GM19372 (cell line): ENCODE data around the gene ZMYND15.

Experiments
- ATAC-seq: cut with Tn5 transposase; IDR thresholded peaks from one replicate; pipeline ENCODE4 v1.9.1; 2021; ENCODE audit warnings: mild to moderate bottlenecking, low read depth, moderate library complexity; ENCODE audit not compliant: unreplicated experiment

ZMYND15 gene

GRCh38 chr17:4715063-4715744, 24.4 kb upstream of the ZMYND15 start:
- ATAC-seq: no peak

DNA sequence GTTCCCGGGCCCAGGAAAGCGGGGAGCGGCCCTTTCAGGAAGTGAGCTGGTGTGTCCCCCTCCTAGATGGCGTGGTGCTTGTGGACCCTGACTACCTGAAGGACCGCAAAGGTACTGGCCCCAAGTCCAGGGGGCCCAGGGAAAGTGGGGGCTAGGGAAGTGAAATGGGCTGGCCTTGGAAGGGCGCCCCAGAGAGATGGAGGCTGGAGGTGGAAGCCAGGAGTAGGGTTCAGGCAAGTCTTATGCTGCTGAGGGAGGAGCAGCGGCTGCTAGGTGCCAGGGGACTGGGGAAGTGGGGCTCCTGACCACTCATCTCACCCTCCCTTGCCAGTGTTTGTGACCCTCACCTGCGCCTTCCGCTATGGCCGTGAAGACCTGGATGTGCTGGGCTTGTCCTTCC, 23.6 kb upstream of the ZMYND15 start:
- no peak for ATAC-seq

DNA sequence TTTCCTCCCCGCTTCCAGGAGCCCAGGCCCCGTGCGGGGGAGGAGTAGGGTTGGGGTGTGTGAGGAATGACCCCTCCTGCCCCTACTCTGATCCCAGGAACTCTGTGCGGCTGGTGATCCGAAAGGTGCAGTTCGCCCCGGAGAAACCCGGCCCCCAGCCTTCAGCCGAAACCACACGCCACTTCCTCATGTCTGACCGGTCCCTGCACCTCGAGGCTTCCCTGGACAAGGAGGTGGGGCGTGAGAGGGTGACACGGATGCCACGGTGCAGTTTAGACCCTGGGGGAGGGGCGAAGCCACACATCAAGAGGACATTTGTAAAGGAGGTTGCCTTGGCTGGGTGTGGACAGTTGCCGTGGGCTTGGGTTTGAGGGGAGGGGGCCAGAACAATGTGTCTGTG, 21.8 kb upstream of the ZMYND15 start:
- no peak for ATAC-seq

- ATAC-seq: no peak
These were observed 21.4 kb upstream of the ZMYND15 start for GRCh38 chr17:4718276-4718675.

DNA sequence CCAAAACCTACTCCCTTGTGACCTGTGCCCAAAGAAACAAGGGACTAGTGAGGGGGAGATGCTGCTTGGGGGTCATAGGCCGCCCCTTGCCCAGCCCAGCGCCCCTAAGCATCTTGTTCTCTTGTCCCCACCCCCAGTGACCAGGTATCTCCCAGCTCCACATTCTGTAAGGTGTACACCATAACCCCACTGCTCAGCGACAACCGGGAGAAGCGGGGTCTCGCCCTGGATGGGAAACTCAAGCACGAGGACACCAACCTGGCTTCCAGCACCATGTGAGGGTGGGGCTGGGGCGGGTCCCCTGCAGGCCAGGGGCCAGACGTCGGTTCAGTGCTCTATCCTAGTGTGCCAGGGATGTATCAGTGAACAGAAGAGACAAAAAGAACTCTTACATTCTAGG, 20.5 kb upstream of the ZMYND15 start:
- ATAC-seq: no peak

DNA sequence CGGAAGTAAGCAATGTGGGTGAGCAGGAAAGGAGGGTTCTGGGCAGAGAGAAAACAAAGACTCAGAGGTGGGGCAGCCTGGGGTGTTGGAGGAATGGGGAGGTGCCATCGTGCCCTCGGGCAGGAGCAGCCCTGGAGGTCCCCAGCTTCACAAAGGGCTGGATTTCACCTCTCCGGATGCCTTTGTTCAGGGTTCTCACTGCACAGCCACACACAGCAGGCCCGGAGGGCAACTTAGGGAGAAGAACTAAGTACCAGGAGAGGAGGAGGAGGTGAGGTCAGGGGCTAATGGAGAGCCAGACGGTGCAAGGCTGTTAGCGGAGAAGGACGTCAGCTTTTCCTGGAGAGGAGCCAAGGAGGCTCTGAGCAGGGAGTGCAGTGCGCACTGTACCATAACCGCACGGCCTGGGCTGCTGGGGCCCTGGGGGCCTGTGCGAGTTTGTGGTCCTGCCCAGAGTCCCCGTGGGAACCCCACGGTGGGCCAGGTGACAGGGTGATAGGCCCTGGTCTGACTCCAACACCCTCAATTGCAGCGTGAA, 19.9 kb upstream of the ZMYND15 start:
- no peak for ATAC-seq

DNA sequence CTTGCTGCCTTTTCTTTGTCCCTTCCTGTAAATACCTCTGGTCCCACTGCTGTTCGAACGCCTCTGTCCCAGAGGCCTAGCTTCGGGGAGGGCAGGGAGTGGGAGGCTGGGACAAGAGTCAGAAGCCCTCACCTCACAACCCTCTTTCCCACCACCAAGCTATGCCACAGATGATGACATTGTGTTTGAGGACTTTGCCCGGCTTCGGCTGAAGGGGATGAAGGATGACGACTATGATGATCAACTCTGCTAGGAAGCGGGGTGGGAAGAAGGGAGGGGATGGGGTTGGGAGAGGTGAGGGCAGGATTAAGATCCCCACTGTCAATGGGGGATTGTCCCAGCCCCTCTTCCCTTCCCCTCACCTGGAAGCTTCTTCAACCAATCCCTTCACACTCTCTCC, 18.8 kb upstream of the ZMYND15 start:
- no peak for ATAC-seq

DNA sequence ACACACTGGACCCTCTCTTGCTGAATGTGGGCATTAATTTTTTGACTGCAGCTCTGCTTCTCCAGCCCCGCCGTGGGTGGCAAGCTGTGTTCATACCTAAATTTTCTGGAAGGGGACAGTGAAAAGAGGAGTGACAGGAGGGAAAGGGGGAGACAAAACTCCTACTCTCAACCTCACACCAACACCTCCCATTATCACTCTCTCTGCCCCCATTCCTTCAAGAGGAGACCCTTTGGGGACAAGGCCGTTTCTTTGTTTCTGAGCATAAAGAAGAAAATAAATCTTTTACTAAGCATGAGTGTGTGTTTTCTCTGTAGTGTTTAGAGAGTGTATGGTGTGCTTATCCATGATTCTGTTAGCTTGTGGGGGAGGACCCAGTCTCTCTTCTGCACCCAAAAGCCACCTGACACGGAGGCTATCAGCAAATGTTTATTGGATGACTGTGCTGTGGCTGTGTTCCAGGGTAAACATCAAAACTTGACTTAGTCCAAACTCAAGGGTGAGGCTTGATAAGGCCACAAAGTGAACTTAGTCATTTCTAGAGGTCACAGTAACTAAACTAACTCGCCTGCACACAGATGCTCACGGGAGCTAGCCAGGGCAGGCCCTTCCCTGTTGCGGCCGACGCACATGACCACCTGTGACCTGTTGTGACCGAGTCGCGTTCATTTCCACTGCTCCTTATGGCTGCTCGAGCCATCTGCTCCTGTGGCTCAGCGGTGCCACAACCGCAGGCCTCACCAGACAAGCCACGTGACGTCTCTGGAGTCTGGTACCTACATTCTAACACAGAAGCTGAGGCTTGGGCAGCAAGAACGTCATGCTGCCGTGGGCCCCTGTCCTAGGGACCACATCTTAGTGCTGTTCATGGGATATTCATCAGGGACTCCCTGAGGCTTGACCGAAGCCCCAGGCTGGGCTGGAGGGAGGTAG, 18.2 kb upstream of the ZMYND15 start:
- ATAC-seq: no peak

- no peak for ATAC-seq
These were observed 16.9 kb upstream of the ZMYND15 start for GRCh38 chr17:4722678-4723240.

DNA sequence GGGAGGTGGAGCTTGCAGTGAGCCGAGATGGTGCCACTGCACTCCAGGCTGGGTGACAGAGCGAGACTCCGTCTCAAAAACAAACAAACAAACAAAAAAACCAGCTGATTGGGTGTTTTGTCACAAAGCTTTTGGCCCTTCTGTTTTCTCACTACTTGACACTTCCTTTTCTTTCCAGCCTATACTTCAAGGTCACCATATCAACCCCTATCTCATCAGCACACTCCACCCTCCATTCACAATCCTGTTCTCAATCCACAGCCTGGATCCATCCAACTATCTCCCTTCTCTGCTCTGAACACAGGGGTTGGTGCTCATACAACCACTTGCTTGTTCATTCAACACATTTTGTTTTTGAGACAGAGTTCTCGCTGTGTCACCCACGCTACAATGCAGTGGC, 15.0 kb upstream of the ZMYND15 start:
- no peak for ATAC-seq

DNA sequence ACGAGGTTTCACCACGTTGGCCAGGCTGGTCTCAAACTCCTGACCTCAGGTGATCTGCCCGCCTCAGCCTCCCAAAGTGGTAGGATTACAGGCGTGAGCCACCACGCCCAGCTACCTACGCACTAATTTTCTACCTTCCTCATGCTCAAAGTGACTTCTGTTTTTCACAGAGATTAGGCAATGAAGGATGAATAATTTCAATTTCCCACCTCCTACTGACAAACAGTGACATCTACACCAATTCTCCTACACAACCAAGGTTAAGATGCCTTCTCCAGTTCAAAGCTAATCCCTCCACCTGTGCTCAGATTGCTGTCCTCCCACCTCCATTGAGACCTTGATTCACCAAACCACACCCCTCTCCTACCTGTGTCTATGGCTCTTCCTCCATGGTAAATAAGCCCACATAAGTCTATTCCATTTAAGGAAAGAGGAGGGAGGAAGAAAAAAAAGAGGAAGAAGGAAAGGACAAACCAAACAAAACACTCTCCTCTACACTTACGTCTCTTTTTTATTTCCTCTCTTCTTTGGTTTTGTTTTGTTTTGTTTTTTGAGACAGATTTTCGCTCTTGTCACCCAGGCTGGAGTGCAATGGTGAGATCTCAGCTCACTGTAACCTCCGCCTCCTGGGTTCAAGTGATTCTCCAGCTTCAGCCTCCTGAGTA, 13.9 kb upstream of the ZMYND15 start:
- ATAC-seq: no peak

- ATAC-seq: no peak
These were observed 11.5 kb upstream of the ZMYND15 start for GRCh38 chr17:4728124-4728523.

- no peak for ATAC-seq
These were observed 6.5 kb upstream of the ZMYND15 start for GRCh38 chr17:4733073-4733531.

DNA sequence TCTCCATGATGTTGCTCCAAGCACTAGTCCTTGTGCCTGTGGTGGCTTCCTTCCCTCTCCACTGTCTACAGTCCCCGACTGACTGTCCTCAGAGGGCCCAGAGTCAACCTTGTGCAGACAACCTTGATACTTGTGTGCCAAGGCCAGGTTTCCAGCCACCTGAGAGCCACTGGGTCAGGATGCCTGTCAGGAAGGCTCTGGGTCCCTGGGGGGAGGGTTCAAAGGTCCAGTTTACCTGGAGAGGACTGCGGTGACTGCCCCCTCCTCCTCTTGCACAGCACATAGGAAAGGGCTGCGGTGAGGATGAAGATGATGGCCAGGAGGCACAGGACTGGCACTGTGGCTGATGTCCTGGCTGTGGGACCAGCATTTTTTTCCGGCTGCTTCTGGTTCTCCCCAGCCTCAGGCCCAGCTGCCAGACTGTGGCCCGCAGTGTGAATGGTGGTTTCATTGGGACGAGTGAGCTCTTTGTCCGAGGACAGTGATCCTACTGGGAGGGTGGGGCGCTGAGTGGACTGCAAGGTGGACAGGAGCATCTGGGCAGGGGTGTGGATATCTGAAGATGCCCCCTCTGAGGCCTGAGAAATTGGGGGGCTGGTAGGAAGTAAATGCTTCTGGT, 4.7 kb upstream of the ZMYND15 start:
- ATAC-seq: no peak

DNA sequence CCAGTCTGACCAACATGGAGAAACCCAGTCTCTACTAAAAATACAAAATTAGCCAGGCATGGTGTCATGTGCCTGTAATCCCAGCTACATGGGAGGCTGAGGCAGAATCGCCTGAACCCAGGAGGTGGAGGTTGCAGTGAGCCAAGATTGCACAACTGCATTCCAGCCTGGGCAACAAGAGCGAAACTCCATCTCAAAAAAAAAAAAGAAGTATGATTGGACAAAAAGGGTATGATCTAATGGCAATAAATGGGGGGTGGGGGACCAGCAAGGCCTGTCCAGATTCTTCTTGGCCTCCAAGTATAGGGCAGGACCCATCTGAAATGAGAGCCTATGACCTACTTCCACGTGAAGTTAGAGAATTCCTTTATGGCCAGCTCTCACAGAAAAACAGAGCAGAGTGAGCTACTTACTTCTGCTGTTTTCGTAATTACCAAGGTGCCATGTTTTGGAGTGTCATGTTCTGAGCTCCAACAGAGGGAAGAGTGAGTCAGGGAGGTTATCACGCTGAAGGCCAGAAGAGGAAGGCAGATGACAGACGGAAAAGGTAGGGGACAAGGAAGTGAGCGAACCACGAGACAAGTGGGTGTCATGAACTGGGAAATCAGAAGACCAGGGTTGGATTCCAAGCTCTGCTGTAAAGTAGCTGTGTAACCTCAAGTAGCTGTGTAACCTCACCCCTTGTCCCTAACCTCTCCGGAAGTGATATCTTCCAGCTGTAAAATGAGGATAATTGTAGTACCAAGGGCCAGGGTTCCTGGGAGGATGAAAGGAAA, 3.6 kb upstream of the ZMYND15 start:
- no peak for ATAC-seq

GRCh38 chr17:4738136-4739121, 1.2 kb upstream of the ZMYND15 start:
- no peak for ATAC-seq

GRCh38 chr17:4740025-4740351, 355 bp downstream of the ZMYND15 start:
- ATAC-seq: no peak

- ATAC-seq: no peak
These were observed 951 bp downstream of the ZMYND15 start for GRCh38 chr17:4740584-4740983.
